Endodermal cell (in vitro differentiated cells): ENCODE data around the gene CCDC88C. TPM values are rescaled to one million over a fixed set of nuclear protein-coding genes. Genes with fewer than 3 reads are reported as not detected.

ENCODE experiments used
- DNase-seq: peaks from one replicate; pipeline ENCODE4 v3.0.0-alpha.2; 2017
- H3K27ac ChIP-seq: 2 replicates; pipeline ENCODE4 v1.5.1; 2013; ENCODE audit warnings: mild to moderate bottlenecking, low read depth, low read length, moderate library complexity
- H3K27me3 ChIP-seq: 2 replicates; pipeline ENCODE4 v1.6.1; 2013; ENCODE audit warnings: mild to moderate bottlenecking, low read length, moderate library complexity; ENCODE audit not compliant: insufficient read depth, control insufficient read depth, poor library complexity, severe bottlenecking
- H3K36me3 ChIP-seq: 2 replicates; pipeline ENCODE4 v1.7.0; 2013; ENCODE audit warnings: mild to moderate bottlenecking, low read length, moderate library complexity; ENCODE audit not compliant: control insufficient read depth, insufficient read depth
- H3K4me1 ChIP-seq: one replicate; pipeline ENCODE4 v1.7.0; 2013; ENCODE audit warnings: low read length; ENCODE audit not compliant: control insufficient read depth, insufficient read depth
- H3K4me3 ChIP-seq: 2 replicates; pipeline ENCODE4 v1.5.1; 2013; ENCODE audit warnings: mild to moderate bottlenecking, low read length, moderate library complexity
- H3K9ac ChIP-seq: 2 replicates; pipeline ENCODE4 v1.6.1; 2013; ENCODE audit warnings: mild to moderate bottlenecking, low read length, moderate library complexity; ENCODE audit not compliant: poor library complexity, severe bottlenecking; ENCODE audit errors: extremely low read depth
- H3K9me3 ChIP-seq: 2 replicates; pipeline ENCODE4 v1.6.1; 2013; ENCODE audit warnings: mild to moderate bottlenecking, low read length, moderate library complexity; ENCODE audit not compliant: control insufficient read depth
- H3K27ac Mint-ChIP-seq: 2 replicates; pipeline ENCODE4 v1.8.0; 2020; ENCODE audit warnings: mixed read lengths
- H3K27me3 Mint-ChIP-seq: 2 replicates; pipeline ENCODE4 v1.8.0; 2021; ENCODE audit warnings: mild to moderate bottlenecking, mixed read lengths; ENCODE audit not compliant: insufficient read depth
- H3K36me3 Mint-ChIP-seq: 2 replicates; pipeline ENCODE4 v1.8.0; 2020; ENCODE audit warnings: low read depth, mixed read lengths
- H3K4me1 Mint-ChIP-seq: 2 replicates; pipeline ENCODE4 v1.8.0; 2020; ENCODE audit warnings: mixed read lengths
- H3K4me3 Mint-ChIP-seq: 2 replicates; pipeline ENCODE4 v1.8.0; 2020; ENCODE audit warnings: mild to moderate bottlenecking, moderate library complexity, mixed read lengths
- H3K9me3 Mint-ChIP-seq: 2 replicates; pipeline ENCODE4 v1.8.0; 2020; ENCODE audit warnings: mild to moderate bottlenecking, mixed read lengths
- WGBS, 2 experiments: methylation state at CpG; one replicate each; pipeline versions ENCODE4 v1.1.5 to v1.1.7; 2013; ENCODE audit warnings: missing lambda C conversion rate in 2 of 2, mixed read lengths in 1 of 2; ENCODE audit not compliant: insufficient coverage in 1 of 2, insufficient read length in 1 of 2; 5-methylcytosine and 5-hydroxymethylcytosine counted together
- total RNA-seq, 2 donors: library from RNA; stranded (reverse); fragmentation: NEBNext Ultra II Directional in 1 of 2; extraction: Animal tissue kit (Norgen Biotek cat#: 25700) in 1 of 2; gene quantifications; 2 replicates in 1 of 2; 3 replicates in 1 of 2; pipeline ENCODE4 v1.2.1, GENCODE V29; 2021
- TF ChIP-seq, protein P1 (sequence below): fragments of 200-600 bp; sonication (generic); conservative IDR thresholded peaks from 2 replicates; pipeline ENCODE4 v1.5.0; 2021; ENCODE audit warnings: antibody characterized with exemption, mild to moderate bottlenecking

Gene CCDC88C
- total RNA-seq, 2 donors from 2014 or later, result 50.0 to 50.5 TPM

DNA sequence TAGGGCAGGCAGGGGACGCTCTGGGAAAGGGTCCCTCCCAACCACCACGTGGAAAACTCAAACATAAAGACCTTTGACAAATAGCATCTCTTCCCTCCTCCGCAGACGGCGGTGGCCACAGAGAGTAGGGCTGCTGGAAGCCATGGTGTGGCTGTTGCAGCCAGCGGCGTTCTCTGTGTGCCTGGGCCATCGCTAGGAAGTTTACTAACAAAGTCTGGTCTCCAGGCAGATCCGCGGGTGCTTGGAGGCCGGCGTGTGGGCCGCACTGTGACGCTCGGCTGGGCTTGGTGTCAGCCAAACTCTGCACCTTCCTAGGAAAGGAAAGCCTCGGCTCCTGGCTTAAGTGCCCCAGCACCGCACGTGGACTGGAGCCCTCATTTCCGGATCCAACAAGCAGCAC is 65.6 kb downstream of the CCDC88C start:
- Mint-ChIP-seq H3K27ac (no peak overlapping the region), H3K4me3 (no peak overlapping the region), H3K27me3 (no peaks in the 10 kb centered on the region), H3K36me3 (peaks cover 5% of the 10 kb centered on the region), H3K4me1 (peaks cover 21% of the 10 kb centered on the region), H3K9me3 (peaks cover 4% of the 10 kb centered on the region)
- H3K9me3 ChIP-seq, result no peaks in the 10 kb centered on the region
- DNase-seq, result peak; percentile 59
- H3K27me3 ChIP-seq, result no peaks in the 10 kb centered on the region
- 81 to 83% methylated on average over 10 to 19 of the region's 19 CpGs for WGBS, 2 experiments
- TF ChIP-seq, protein P1, sequence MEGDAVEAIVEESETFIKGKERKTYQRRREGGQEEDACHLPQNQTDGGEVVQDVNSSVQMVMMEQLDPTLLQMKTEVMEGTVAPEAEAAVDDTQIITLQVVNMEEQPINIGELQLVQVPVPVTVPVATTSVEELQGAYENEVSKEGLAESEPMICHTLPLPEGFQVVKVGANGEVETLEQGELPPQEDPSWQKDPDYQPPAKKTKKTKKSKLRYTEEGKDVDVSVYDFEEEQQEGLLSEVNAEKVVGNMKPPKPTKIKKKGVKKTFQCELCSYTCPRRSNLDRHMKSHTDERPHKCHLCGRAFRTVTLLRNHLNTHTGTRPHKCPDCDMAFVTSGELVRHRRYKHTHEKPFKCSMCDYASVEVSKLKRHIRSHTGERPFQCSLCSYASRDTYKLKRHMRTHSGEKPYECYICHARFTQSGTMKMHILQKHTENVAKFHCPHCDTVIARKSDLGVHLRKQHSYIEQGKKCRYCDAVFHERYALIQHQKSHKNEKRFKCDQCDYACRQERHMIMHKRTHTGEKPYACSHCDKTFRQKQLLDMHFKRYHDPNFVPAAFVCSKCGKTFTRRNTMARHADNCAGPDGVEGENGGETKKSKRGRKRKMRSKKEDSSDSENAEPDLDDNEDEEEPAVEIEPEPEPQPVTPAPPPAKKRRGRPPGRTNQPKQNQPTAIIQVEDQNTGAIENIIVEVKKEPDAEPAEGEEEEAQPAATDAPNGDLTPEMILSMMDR, result no peak
- H3K36me3 ChIP-seq, result no peaks in the 10 kb centered on the region
- H3K4me1 ChIP-seq, result no peaks in the 10 kb centered on the region
- H3K4me3 ChIP-seq, result no peak overlapping the region
- H3K9ac ChIP-seq, result no peak overlapping the region
- H3K27ac ChIP-seq, result peak overlapping the region; percentile 36

DNA sequence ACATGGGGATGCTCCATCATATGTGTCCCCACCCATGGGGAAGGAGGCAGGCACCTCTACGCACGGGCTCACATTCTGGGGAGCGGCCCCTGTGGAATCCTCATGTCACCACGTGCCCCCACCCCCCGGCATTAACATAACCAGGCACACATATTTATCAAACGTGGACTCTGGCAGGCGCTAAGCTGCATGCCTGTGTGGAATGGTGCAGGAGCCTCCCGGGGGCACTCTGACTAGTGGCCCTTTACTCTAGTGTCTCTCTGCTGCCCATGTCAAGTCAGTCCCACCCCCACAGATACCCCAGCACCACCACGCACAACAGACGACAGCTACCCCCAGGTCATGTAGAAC is 66.1 kb downstream of the CCDC88C start:
- Mint-ChIP-seq H3K4me1 (peaks cover 21% of the 10 kb centered on the region), H3K27ac (peak overlapping the region; percentile 80), H3K9me3 (peaks cover 4% of the 10 kb centered on the region), H3K4me3 (no peak overlapping the region), H3K36me3 (peaks cover 5% of the 10 kb centered on the region), H3K27me3 (no peaks in the 10 kb centered on the region)
- Histone ChIP-seq H3K4me3 (no peak overlapping the region), H3K4me1 (no peaks in the 10 kb centered on the region), H3K36me3 (no peaks in the 10 kb centered on the region), H3K27ac (peak overlapping the region; percentile 36), H3K27me3 (no peaks in the 10 kb centered on the region), H3K9me3 (no peaks in the 10 kb centered on the region), H3K9ac (no peak overlapping the region)
- TF ChIP-seq, protein P1, result no peak
- 76 to 90% methylated on average over 4 to 10 of the region's 10 CpGs for WGBS, 2 experiments
- no peak for DNase-seq

DNA sequence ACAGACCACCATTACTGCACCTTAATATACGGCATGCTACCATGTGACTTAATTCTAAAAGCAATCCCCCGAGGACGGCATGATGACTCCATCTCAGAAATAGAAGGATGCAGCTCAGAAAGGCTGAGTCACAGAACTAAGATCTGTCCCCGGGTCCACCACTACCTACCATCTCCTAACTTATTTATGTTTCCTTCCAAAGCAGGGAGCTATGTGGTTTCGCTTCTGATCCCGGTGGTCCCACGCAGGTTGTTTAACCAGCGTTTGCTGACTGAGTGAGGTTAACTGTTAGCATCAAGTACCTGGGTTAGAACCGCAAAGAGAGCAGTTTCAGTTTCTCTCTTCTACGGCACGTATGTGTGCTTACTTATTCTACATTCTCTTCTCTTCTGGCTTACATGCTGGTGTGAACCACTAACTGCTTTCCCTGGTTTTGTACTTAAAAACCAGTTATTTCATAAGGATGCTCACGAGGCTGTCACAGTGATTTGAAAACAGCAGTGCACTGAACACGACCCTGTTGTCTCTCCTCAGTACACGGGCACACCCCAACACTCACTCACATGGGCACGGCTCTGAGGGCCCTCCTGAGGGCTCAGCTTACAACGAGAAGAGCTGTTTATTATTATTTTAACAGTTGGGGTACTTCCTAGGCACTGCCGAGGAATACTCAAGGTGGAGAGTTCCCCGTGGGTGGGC is 66.7 kb downstream of the CCDC88C start:
- peaks cover 5% of the 10 kb centered on the region for H3K36me3 Mint-ChIP-seq
- Histone ChIP-seq H3K9ac (no peak overlapping the region), H3K9me3 (no peaks in the 10 kb centered on the region), H3K4me1 (no peaks in the 10 kb centered on the region), H3K27ac (no peak overlapping the region), H3K36me3 (no peaks in the 10 kb centered on the region), H3K4me3 (no peak overlapping the region), H3K27me3 (no peaks in the 10 kb centered on the region)
- peaks cover 4% of the 10 kb centered on the region for H3K9me3 Mint-ChIP-seq
- no peak for DNase-seq
- 88 to 90% methylated on average over 13 to 18 of the region's 18 CpGs for WGBS, 2 experiments
- peaks cover 21% of the 10 kb centered on the region for H3K4me1 Mint-ChIP-seq
- peak overlapping the region; percentile 45 for H3K27ac Mint-ChIP-seq
- no peak overlapping the region for H3K4me3 Mint-ChIP-seq
- no peaks in the 10 kb centered on the region for H3K27me3 Mint-ChIP-seq
- TF ChIP-seq, protein P1, result no peak
